Stimulated activated CD8-positive, alpha-beta memory T cell treated with anti-CD3 and anti-CD28 coated beads, Interleukin-15, amount 100 ng/mL, for 1 hour (primary cell): ENCODE data around the gene TBC1D5.
"Not testable (repeated sequence)": the region's sequence is repeated elsewhere in the genome, so short reads cannot be mapped to it uniquely, and the experiment has no call there.

Source experiments
- DNase-seq: peaks from one replicate; pipeline ENCODE4 v3.0.0-alpha.2; 2020; ENCODE audit warnings: low read depth

TBC1D5 gene

DNA sequence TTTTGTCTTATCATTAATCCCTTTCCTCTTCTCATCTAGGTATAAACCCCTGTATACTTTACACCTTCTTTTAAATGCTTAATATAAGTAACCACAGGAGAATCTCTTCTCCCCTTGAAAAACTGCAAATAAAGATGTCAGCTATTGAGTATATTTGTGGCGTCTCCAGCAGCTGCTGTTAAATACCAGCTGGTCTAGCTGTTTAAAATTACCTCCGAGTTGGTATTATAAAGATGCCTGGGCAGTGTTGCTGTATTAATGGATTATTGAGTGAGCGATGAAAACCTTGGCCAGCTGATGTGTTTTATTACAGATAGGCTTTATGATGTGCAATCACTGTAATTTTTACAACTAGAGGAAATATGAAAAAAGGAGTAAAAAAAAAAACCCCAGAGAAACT lies 388.1 kb downstream of the TBC1D5 start:
- no peak for DNase-seq

GRCh38 chr3:17352620-17353019 lies 389.8 kb downstream of the TBC1D5 start:
- DNase-seq = no peak

DNA sequence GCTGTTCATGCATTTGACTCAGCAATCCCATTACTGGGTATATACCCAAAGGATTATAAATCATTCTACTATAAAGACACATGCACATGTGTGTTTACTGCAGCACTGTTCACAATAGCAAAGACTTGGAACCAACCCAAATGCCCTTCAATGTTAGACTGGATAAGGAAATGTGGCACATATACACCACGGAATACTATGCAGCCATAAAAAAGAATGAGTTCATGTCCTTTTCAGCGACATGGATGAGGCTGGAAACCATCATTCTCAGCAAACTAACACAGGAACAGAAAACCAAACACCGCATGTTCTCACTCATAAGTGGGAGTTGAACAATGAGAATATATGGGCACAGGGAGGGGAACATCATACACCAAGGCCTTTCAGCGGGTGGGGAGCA lies 391.2 kb downstream of the TBC1D5 start:
- not testable (repeated sequence) for DNase-seq

- no peak for DNase-seq
Measured at GRCh38 chr3:17349093-17349492, 393.3 kb downstream of the TBC1D5 start.

DNA sequence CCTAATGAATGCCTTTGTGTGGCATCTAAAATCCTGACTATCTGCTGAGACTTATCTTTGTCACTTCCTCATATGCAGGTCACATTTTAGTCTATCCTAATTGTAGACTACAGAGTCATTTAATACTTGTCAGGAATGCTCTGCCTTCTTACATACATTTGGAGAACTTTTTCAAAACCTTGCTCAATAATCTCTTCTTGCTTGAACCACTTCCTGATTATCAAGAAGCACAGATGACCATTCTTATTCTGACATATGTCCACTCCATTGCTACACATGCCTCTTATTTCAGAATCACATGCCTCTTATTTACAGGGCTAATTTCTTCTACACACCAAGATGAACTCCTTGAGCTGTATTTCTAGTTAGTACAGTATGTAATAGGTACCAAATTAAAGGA lies 400.3 kb downstream of the TBC1D5 start:
- DNase-seq = no peak

DNA sequence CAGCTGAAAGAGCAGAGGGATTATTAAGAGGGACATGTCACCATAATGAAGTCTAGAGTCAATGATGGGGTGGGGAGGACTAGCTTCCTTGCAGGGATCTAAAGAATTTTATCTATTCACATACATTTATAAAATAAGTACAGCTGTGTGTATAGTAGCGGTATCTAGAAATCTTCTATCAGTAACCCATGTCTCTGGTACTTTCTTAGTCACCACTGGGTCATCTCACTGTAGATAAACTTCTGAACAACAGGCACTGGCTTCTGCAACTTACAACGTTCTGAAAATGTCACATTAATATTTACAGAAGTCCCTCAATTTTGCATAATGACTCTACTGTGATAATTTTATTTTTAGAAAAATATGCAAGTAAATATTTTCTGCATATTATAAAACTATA lies 401.7 kb downstream of the TBC1D5 start:
- DNase-seq = no peak

DNA sequence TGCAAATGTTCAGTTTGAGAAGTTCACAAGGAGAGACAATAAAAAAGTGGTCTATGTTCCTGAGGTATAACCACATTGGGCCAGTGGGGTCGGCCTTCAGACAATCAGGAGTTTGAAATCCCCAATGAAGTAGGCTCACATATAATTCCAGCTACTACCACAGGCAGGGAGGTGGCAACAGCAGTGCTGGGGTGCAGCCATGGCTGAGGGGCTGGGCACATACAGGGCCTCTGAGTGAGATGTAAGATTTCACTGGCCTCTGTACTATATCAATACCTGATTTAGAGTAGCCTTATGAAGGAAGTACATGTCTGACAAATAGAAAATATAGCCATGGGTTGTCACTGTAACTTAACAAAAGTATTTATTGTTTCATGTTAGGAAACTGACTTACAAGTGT lies 402.2 kb downstream of the TBC1D5 start:
- no peak for DNase-seq

GRCh38 chr3:17339132-17339575 lies 403.3 kb downstream of the TBC1D5 start:
- DNase-seq = no peak

GRCh38 chr3:17336291-17336690 lies 406.1 kb downstream of the TBC1D5 start:
- DNase-seq = no peak

- no peak for DNase-seq
Measured at GRCh38 chr3:17333893-17334292, 408.5 kb downstream of the TBC1D5 start.

- DNase-seq = no peak
Measured at GRCh38 chr3:17333446-17333845, 409.0 kb downstream of the TBC1D5 start.

- DNase-seq = no peak
Measured at GRCh38 chr3:17330660-17331059, 411.8 kb downstream of the TBC1D5 start.

DNA sequence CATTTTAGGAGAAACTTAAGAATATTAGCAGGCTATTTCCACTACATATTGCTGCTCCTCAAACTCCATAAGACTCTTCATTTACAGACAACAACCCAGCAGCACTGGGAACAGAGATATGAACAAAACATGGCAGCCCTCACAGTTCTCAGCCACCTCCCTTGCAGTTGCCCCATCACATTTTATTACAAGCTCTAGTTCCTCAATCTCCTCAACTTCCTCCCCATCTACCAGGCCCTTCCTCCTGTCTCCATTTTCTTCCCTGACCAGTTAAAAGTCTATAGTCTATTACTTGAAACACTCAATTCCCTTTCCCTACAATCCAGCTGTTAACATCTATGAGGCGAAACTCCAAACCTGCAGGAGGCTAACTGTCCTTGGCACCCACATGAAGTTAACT lies 412.5 kb downstream of the TBC1D5 start:
- DNase-seq = no peak

DNA sequence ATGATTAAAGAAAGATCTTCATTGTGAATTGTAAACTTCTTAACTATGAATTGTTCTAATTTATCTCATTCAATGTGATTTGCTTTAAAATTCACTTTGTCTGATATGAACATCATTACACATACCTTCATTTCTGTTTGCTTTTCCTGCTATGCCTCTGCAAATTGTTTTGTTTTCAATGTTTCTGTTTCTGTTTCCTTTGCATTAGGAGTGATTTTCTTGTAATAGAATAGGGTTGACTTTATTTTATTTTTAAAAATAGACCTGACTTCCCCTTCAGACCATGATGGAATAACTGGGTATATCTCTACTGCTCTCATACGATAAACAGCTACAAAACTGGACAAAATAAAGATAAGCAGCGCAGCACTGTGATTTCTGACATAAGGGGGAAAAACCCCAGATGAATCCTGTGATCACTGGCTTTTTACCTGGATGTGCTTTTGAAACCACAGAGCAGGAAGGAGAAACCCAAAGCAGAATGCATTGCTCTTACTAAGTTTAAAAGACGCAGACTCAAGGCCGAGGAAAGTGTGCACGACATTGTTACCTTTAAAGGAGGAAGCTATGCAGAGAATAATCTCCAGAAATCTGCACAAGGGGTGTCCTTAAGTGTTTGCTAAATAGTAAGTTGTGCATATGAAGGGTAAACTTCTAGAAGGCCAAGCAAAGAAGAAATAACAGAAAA lies 420.2 kb downstream of the TBC1D5 start:
- no peak for DNase-seq

GRCh38 chr3:17320266-17320665 lies 422.2 kb downstream of the TBC1D5 start:
- DNase-seq = no peak

- DNase-seq = no peak
Measured at GRCh38 chr3:17315897-17316296, 426.5 kb downstream of the TBC1D5 start.

GRCh38 chr3:17314171-17314570 lies 428.3 kb downstream of the TBC1D5 start:
- no peak for DNase-seq

- DNase-seq = no peak
Measured at GRCh38 chr3:17313746-17314145, 428.7 kb downstream of the TBC1D5 start.

GRCh38 chr3:17310983-17311382 lies 431.4 kb downstream of the TBC1D5 start:
- no peak for DNase-seq

GRCh38 chr3:17307887-17308286 lies 434.5 kb downstream of the TBC1D5 start:
- DNase-seq = no peak

DNA sequence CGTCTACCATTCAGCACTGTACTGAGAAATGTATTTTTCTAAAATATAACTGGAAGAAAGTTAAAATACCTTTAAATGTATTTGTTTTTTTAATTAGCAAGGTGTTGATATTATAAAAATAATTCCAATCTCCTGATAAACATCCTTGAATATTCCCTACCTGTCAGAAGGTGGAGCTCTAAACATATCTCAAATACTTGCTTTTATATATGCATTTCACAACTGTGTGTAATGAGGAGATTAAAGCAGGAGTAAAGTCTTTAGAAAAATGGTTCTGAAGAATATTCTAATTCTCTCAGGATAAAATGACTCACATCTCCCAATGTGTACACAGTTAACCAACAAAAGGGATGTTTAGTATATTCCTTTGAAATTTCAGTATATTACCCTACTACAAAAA lies 434.9 kb downstream of the TBC1D5 start:
- DNase-seq = no peak

DNA sequence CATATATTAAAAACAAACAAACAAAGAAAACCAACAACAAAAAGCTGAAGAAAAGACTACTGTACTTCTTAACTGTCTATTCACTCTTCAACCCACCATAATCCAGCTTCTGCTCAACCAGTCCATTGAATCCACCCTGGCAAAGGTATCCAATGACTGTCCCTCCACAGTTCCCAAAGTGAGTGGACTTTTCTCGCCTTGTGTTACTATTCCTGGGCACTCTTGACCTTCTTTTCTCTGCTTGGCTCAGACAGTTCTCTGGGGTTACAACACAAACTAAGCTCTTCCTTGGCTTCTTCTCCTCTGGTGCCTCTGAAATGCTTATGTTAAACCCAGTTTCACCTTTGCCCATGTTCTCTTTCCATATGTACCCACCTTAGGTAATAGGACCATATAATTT lies 437.5 kb downstream of the TBC1D5 start:
- DNase-seq = no peak

GRCh38 chr3:17302774-17303173 lies 439.7 kb downstream of the TBC1D5 start:
- no peak for DNase-seq

- no peak for DNase-seq
Measured at GRCh38 chr3:17302170-17302569, 440.3 kb downstream of the TBC1D5 start.

GRCh38 chr3:17301271-17301670 lies 441.2 kb downstream of the TBC1D5 start:
- DNase-seq = no peak
